ENCODE results near the gene OTULIN.

Gene OTULIN

DNA sequence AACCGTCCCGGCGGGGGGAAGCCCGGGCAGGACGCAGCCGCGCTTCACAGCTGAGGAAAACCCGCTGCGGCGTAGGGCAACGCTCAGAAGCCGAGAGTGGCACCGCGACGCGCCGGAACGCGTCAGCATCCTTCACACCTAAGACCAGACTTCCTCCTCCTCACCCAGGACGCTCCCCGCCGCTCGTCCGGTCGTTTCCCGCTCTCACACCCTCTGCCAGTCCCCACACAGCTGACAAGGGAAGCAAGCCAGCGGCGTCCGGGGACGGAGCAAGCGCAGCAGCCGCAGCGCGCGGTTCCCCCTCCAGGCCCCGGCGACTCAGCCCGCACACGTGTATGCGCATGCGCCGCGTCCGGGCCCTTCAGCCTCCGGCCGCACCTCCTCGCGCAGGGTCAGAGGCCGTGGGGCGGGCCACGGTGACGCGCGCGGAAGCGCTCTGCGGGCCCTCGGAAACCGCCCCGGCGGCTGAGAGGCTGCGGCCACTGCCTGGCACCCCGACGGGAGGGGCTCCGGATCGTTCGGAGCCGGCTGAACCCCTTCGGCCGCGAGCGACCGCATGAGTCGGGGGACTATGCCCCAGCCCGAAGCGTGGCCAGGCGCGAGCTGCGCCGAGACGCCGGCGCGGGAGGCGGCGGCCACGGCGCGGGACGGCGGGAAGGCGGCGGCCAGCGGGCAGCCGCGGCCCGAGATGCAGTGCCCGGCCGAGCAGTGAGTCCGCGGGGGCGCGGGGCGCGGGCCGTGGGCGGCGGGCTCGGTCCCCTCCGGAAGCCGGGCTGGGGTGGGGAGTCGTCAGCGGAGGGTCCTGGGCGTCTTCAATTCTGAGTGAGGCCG, at the start of gene OTULIN:
OTULIN (plus strand) TSS at position 449 of the 831 bp plus-strand sequence; CDS start at position 557, 108 bp downstream.
- DNase-seq (ENCODE audit: low read depth): no peak

GRCh38 chr5:14615365-14615764, 49.2 kb upstream of the OTULIN start:
- DNase-seq (ENCODE audit: low read depth): no peak

DNA sequence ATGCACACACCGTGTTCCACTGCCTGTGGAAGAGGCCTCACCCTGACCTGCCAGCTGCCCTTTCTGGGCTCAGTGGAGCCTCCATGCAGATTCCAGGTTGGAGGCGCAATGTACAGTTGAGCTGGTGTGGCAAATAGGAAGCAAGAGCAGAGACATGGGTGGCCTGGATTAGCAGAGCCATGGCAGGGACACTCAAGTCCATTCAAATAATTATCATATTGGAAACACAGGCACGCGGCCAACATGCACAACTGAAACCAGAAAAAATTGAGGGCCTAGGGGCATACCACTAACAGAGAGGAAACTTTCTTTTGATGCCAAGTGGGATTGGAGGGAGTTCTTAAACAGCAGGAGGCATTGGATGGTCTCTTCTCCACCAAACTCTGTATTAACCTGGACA, 47.1 kb upstream of the OTULIN start:
- no peak for DNase-seq (ENCODE audit: low read depth)

- no peak for DNase-seq (ENCODE audit: low read depth)
Measured at GRCh38 chr5:14627270-14627669, 37.2 kb upstream of the OTULIN start.

DNA sequence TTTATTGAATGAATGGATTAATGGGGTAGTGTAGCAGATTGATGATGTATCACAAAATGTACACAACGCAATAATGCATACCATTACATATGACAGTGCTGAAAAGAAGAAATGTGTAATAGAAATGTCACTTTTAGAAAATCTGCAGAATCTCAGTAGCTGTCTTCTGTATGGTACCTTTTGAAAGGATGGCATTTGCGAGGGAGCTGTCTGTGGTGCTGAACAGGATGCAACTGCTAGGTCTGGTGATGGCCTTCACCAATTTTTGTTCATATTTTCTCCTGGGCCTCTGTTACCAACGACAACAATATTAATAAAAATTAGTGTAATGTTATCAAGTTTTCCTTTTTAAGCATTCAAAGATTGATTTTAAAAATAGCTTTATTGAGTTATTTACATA, 36.2 kb upstream of the OTULIN start:
- DNase-seq (ENCODE audit: low read depth): peak; percentile 20

DNA sequence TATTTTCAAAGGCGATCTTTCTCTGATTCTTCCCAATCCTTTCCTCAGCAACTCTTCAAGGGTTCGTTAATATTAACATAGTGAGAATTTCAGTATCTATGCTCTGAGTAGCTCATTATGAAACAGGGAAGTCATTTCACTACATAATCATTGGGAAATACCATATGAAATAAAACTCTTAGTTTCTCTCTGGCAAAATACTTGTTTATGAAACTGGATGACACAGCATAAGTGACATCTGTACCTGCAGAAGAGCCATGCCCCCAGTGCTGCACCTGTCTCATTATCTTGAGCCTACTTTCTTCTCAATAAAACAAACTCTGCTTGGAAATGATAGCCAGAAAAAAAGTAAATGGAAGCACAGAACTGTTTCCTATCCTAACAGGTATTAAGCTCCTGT, 33.8 kb upstream of the OTULIN start:
- DNase-seq (ENCODE audit: low read depth): no peak

DNA sequence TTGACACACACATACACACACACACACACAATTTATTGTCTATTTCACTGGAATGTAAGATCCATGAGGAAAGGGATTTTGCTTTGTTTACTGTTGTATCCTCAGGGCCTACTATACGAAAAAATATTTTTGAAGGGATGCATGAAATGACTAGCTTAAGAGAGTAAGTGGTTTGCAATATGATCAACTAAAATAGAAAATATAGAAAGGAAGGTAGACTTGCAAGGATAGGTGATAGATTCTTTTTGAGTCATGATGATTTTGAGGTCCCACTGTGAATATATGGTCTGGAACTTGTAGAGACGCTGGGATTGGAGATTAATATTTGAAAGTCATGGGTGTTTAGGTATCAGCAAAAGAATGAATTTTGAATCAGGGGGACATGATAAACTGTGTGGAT, 28.9 kb upstream of the OTULIN start:
- no peak for DNase-seq (ENCODE audit: low read depth)

DNA sequence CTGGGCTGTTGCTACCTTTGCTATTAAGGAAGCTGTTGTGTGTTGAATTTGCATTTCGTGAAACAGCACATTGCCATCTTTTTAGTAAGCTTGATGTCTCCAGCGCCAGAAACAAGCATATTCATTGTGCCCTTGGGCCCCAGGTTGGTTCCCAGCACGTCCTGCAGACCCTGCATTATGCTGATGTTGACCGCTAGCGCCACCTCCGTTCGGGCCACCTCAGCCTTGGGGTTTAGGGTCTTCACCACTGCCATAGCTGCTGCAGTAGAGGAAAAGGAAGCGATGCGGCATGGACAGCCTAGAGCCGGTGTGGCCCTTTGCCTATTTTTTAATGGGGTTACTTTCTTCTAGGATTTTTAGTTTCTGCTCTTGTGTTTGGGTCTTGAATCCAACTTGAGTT, 23.8 kb upstream of the OTULIN start:
- DNase-seq (ENCODE audit: low read depth): no peak

- DNase-seq (ENCODE audit: low read depth): no peak
Measured at GRCh38 chr5:14644623-14645237, 19.8 kb upstream of the OTULIN start.

GRCh38 chr5:14650052-14650451, 14.5 kb upstream of the OTULIN start:
- DNase-seq (ENCODE audit: low read depth): no peak

DNA sequence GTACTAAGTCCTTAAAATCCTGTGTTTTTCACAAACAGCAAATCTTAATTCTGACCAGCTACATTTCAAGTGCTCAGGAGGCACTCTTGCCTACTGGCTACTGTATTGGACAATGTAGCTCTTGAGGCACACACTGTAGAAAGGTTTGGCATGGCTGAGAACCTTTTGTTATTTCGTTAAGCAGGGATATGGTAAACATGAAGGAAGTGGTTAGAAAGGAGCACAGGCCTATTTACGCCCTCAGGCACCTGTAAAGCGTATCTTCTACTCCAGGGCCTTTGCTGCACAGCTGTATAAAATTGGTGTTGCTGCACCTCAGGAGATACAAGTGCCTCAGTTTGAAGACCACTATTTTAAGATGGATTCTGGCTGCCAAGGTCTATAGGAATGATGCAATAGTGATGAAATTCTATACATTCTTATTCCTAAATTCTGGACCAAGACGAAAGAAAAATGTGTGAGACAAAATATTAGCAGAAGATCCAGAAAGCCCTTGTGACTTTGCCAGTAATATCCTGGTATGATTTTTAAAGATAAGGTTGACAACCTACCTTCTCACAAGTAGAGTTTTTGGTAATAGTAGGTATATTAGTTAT, 9.3 kb upstream of the OTULIN start:
- DNase-seq (ENCODE audit: low read depth): no peak

DNA sequence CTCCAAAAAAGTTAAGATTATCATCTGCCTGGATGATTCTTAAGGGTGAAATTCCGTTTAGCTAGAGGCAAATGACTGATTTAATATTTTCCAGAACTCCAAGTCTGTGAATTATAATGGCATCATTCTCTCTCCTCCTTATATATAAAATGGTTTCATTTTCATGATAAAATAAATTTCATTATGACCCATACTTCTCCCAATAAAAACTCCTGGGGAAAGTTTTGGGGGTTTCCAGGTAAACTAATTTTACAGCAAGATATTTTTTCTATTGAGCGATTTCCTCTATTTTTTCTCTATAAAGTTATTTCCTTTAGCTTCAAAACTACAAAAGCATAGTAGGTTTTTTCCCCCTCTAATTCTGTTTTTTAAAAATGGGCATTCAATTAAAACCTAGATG, 7.6 kb upstream of the OTULIN start:
- DNase-seq (ENCODE audit: low read depth): no peak

DNA sequence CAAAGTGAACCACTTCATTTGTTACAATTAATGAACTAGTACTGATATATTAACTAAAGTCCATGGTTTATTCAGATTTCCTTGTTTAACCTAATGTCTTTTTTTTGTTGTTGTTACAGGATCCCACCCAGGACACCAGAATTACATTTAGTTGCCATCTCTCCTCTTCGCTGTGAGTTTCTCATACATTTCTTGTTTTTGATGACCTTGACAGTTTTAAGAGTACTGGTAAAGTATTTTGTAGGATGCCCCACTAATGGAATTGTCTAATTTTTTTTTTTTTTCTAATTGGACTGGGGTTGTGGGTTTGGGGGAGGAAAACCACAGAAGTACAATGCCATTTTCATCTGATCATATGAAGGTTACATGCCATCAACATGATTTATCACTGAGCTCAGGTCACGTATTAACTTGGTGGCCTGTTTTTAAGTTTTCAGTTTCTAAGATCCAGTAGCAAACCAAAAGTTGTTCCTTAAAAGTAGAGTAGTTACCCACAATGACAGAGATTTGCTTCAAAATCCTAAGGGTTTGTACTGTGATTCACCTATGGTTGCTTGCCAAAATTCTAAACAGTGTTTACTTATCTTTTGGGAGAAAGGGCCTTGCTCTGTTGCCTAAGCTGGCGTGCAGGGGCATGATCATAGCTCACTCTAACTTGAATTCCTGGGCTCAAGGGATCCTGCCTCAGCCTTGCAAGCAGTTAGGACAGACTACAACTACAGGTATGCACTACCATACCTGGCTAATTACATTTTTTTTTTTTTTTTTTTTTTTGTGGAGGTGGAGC, 4.5 kb upstream of the OTULIN start:
- DNase-seq (ENCODE audit: low read depth): no peak

DNA sequence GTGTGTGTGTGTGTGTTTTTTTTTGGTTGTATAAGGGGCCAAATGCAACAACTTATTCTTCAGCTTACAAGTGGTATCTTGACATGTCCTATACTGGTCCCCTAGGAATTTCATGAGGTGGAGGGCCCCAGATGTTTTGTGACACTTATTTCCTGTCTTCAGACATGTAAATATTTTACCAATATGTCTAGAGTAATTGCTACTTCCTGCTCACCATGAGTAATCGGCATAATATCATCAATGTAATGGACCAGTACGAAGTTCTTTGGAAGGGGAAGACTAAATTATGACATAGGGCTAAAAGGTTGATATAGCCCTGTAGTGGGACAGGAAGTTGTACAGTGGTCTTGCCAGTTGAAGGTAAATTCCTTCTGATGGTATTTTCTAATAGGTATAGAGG, 3.7 kb upstream of the OTULIN start:
- no peak for DNase-seq (ENCODE audit: low read depth)

DNA sequence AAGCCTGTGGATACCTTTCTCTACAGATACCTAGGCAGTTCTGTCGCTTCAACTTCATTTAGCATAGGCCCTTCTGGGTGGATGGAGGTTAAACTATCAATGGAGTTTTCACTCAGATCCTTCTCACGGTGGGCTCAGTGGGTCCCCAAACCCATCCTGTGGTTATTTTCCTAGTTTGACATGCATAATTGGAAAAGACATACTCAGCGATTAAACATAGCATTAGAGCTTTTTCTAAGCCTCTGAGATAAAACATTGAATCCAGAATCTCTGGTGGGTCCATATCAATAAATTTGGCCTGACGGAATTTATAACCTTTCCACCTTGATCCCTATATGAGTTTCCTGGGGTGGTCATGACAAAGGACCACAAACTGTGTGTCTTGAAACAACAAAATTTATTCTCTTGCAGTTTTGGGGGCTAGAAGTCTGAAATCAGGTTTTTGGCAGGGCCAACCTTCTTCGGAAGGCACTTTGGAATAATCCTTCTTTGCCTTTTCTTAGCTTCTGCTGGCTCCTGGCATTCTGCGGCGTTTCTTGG, 1.7 kb upstream of the OTULIN start:
- no peak for DNase-seq (ENCODE audit: low read depth)

DNA sequence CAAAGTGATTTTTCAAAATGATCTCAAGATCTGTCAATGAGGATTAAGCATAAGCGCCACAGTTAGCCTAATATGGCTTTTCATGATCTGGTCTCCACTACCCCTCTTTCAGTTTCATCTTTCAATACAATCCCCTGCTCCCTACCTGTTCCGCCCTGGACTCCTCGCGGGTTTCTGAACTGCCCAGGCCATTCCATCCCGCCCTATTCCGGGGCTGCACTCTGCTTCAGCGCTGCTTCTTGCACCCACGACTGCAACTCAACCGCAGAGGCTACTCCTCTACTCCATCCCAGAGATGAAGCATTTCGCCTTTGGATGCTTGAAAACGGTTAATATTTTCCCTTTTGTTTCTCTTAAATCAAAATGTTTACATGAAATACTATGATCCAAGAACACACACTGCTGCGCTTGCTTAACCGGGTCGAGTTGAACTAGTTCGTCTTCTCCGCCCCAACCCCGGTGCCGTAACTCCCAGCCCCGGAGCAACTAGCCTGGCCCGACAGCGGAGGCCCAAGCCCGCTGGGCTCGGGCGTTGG, 716 bp upstream of the OTULIN start:
- DNase-seq (ENCODE audit: low read depth): no peak

GRCh38 chr5:14665101-14665822, 744 bp downstream of the OTULIN start:
- no peak for DNase-seq (ENCODE audit: low read depth)

DNA sequence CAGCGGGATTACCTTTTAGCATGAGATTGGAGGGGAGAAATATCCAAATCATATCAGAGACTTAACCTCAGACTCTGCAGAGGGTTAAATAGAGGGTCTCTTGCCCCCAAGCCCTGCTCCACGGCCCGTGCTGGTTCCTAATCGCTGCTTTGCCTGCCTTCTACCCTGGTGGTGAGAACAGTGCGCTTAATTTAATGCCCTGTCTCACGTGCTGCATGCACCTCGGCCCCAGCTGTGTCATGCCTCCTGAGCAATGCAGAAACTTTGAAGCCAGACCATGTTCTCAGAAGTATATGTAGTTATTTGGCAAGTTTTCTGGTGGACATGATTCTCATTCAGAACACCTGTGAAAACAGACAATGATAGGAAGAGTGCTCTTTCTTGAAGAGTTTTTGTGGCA, 1.4 kb downstream of the OTULIN start:
- DNase-seq (ENCODE audit: low read depth): no peak

- DNase-seq (ENCODE audit: low read depth): no peak
Measured at GRCh38 chr5:14666357-14666756, 1.8 kb downstream of the OTULIN start.

DNA sequence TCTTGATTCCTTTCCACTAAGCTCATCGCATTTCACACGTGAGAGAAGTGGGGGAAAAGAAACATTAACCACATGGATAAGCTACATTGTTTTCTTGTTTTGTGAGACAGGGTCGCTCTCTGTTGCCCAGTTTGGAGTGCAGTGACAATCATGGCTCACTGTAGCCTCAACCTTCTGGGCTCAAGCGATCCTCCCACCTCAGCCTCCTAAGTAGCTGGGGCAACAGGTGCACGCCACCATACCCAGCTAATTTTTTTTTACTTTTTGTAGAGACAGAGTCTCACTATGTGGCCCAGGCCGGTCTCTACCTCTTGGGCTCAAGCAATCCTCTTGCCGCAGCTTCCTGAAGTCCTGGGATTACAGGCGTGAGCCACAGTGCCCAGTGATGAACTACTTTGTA, 2.8 kb downstream of the OTULIN start:
- no peak for DNase-seq (ENCODE audit: low read depth)

- DNase-seq (ENCODE audit: low read depth): no peak
Measured at GRCh38 chr5:14667770-14668169, 3.3 kb downstream of the OTULIN start.

All from non-pigmented ciliary epithelial cell (primary cell).